Mononuclear cell (primary cell): Measurements from ENCODE around the gene VWA1. TPM values are rescaled to one million over a fixed set of nuclear protein-coding genes. Genes with fewer than 3 reads are reported as not detected.
"Not testable (repeated sequence)": the region's sequence is repeated elsewhere in the genome, so short reads cannot be mapped to it uniquely, and the experiment has no call there.

ENCODE experiments used
- H3K27me3 ChIP-seq: 2 replicates; pipeline ENCODE4 v1.6.0; 2011; ENCODE audit warnings: low read length, control low read depth; ENCODE audit not compliant: insufficient read depth
- H3K4me1 ChIP-seq: 2 replicates; pipeline ENCODE4 v1.5.1; 2011; ENCODE audit warnings: mild to moderate bottlenecking, low read length, control low read depth; ENCODE audit not compliant: insufficient read depth
- H3K4me3 ChIP-seq: 2 replicates; pipeline ENCODE4 v1.5.1; 2011; ENCODE audit warnings: mild to moderate bottlenecking, low read length, moderate library complexity
- H3K9me3 ChIP-seq: 2 replicates; pipeline ENCODE4 v1.5.1; 2011; ENCODE audit warnings: low read depth, mild to moderate bottlenecking, control low read depth, low read length
- total RNA-seq: library from RNA; depleted of rRNA; stranded (reverse); fragments of >200 nt; gene quantifications from one replicate; pipeline ENCODE4 v1.2.3, GENCODE V29; 2012

Gene VWA1
- total RNA-seq, 1 donor = 0.10 TPM

- no peaks in the 10 kb centered on the region for H3K9me3 ChIP-seq
- peaks cover 35% of the 10 kb centered on the region for H3K4me1 ChIP-seq
- no peaks in the 10 kb centered on the region for H3K27me3 ChIP-seq
- peak overlapping the region; percentile 94 for H3K4me3 ChIP-seq
Observed at GRCh38 chr1:1399872-1400575, 35.5 kb upstream of the VWA1 start.

- peaks cover 43% of the 10 kb centered on the region for H3K4me1 ChIP-seq
- H3K4me3 ChIP-seq = no peak overlapping the region
- H3K9me3 ChIP-seq = no peaks in the 10 kb centered on the region
- no peaks in the 10 kb centered on the region for H3K27me3 ChIP-seq
Observed at GRCh38 chr1:1400576-1401456, 34.7 kb upstream of the VWA1 start.

GRCh38 chr1:1401457-1402010, 34.0 kb upstream of the VWA1 start:
- Histone ChIP-seq H3K4me1 (peaks cover 50% of the 10 kb centered on the region), H3K9me3 (no peaks in the 10 kb centered on the region), H3K4me3 (no peak overlapping the region), H3K27me3 (no peaks in the 10 kb centered on the region)

GRCh38 chr1:1402072-1402900, 33.2 kb upstream of the VWA1 start:
- Histone ChIP-seq H3K9me3 (no peaks in the 10 kb centered on the region), H3K27me3 (no peaks in the 10 kb centered on the region), H3K4me1 (peaks cover 45% of the 10 kb centered on the region), H3K4me3 (no peak overlapping the region)

GRCh38 chr1:1402901-1403392, 32.5 kb upstream of the VWA1 start:
- H3K4me1 ChIP-seq = peaks cover 42% of the 10 kb centered on the region
- H3K4me3 ChIP-seq, H3K9me3 ChIP-seq, H3K27me3 ChIP-seq: not testable (repeated sequence)

GRCh38 chr1:1403653-1404052, 31.8 kb upstream of the VWA1 start:
- peaks cover 41% of the 10 kb centered on the region for H3K4me1 ChIP-seq
- no peaks in the 10 kb centered on the region for H3K27me3 ChIP-seq
- no peak overlapping the region for H3K4me3 ChIP-seq
- no peaks in the 10 kb centered on the region for H3K9me3 ChIP-seq

GRCh38 chr1:1406101-1406820, 29.2 kb upstream of the VWA1 start:
- peaks cover 26% of the 10 kb centered on the region for H3K4me1 ChIP-seq
- H3K27me3 ChIP-seq = no peaks in the 10 kb centered on the region
- H3K9me3 ChIP-seq = no peaks in the 10 kb centered on the region
- H3K4me3 ChIP-seq = peak overlapping the region; percentile 98

GRCh38 chr1:1406821-1407635, 28.5 kb upstream of the VWA1 start, which contains the start of gene MRPL20:
TSS of gene MRPL20 (minus strand) at chr1:1407293. CDS start at chr1:1407217, 76 bp downstream.
- Histone ChIP-seq H3K4me3 (peak within 1 kb of the TSS; percentile 98), H3K9me3 (no peaks in the 10 kb centered on the region), H3K4me1 (peaks cover 26% of the 10 kb centered on the region), H3K27me3 (no peaks in the 10 kb centered on the region)

- no peaks in the 10 kb centered on the region for H3K27me3 ChIP-seq
- peaks cover 26% of the 10 kb centered on the region for H3K4me1 ChIP-seq
- H3K4me3 ChIP-seq = peak overlapping the region; percentile 98
Observed at GRCh38 chr1:1407636-1408318, 27.7 kb upstream of the VWA1 start.

GRCh38 chr1:1410238-1410637, 25.3 kb upstream of the VWA1 start:
- not testable (repeated sequence) for H3K9me3 ChIP-seq, H3K4me3 ChIP-seq, H3K27me3 ChIP-seq
- peaks cover 23% of the 10 kb centered on the region for H3K4me1 ChIP-seq

More at GRCh38 chr1:1407636-1408318, 27.7 kb upstream of the VWA1 start:
- no peaks in the 10 kb centered on the region for H3K9me3 ChIP-seq

- H3K4me1 ChIP-seq = peaks cover 10% of the 10 kb centered on the region
- H3K4me3 ChIP-seq = no peak overlapping the region
- H3K9me3 ChIP-seq = no peaks in the 10 kb centered on the region
- H3K27me3 ChIP-seq = no peaks in the 10 kb centered on the region
Observed at GRCh38 chr1:1411626-1412025, 23.9 kb upstream of the VWA1 start.

GRCh38 chr1:1412311-1412902, 23.1 kb upstream of the VWA1 start:
- not testable (repeated sequence) for H3K4me3 ChIP-seq, H3K9me3 ChIP-seq, H3K27me3 ChIP-seq
- peaks cover 10% of the 10 kb centered on the region for H3K4me1 ChIP-seq

GRCh38 chr1:1415751-1416150, 19.7 kb upstream of the VWA1 start:
- no peak overlapping the region for H3K4me3 ChIP-seq
- H3K9me3 ChIP-seq = no peaks in the 10 kb centered on the region
- H3K27me3 ChIP-seq = no peaks in the 10 kb centered on the region
- no peaks in the 10 kb centered on the region for H3K4me1 ChIP-seq
